ENCODE results near the gene DUT. TPM values are rescaled to one million over a fixed set of nuclear protein-coding genes. Genes with fewer than 3 reads are reported as not detected.

Gene DUT
- total and polyA plus RNA-seq, 2 of the 8 experiments (the other 6 are each of a cell fraction or from before 2014, with no cell fraction given): 71.5 to 246 TPM

DNA sequence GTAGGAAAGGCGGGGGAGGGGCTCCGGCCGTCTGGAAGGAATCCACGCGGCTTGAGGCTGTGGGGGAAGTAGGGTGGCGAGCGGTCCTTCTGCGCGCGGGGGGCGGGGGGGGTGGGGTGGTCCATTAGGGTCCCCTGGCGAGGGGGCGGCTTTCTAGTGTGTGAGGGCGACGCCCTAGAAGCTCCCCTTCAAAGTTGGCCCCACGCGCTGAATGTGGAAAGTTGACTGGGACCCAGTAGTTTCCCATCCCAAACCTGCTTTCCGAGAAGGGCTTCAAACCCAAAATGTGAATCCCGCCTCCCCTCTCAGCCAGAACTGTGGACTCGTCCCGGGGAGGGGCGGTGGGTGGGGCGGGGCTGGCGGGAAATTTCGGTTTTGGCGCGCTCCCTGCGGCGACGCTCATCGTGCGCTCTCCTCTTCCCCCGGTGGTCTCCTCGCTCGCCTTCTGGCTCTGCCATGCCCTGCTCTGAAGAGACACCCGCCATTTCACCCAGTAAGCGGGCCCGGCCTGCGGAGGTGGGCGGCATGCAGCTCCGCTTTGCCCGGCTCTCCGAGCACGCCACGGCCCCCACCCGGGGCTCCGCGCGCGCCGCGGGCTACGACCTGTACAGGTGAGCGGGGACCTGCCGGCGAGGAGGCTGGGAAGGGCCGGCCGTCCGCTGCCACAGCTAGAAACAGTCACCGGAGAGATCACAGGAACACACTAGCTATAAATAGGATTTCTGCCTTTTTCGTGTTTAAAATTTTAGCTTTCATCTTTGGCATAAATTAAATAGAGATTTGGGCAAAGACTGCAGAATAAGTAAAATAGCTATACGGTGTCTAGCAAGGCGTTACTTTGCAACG lies 790 bp downstream of the DUT start:
- peaks cover 0 to 67% of the 10 kb centered on the region in 2 experiments for H3K79me2 ChIP-seq (ENCODE audit: control insufficient read depth in 1 of 2, insufficient read depth in 2 of 2, low read length in 2 of 2)
- POLR2A ChIA-PET (ENCODE audit: partially characterized antibody): interaction anchor here (0.6 to 3.0 kb wide), 10 partner anchors 8 to 479 kb away, joined by 3 to 15 read pairs (median 4); partner anchors contain the start of genes CEP152 and MYEF2
- peak; percentile 54 for TF ChIP-seq ASH2L (IDR thresholded peaks at IDR 0.05; ENCODE audit: low read length)
- 0 out of 2 replicates have a peak, but pooled peaks have one; percentile 12 for TF ChIP-seq SP1 (IDR thresholded peaks at IDR 0.05; ENCODE audit: low read depth, low read length)
- no peak for TF ChIP-seq CTBP2 (IDR thresholded peaks at IDR 0.05; ENCODE audit: borderline replicate concordance, insufficient read depth, insufficient read length, low read length)
- TF ChIP-seq RAD21 (IDR thresholded peaks at IDR 0.05 in 1 of 2, conservative IDR thresholded peaks at IDR 0.05 in 1 of 2; ENCODE audit: low read depth in 2 of 2, low read length in 2 of 2): no peak
- no peak for TF ChIP-seq KDM5A (IDR thresholded peaks at IDR 0.05; ENCODE audit: low read length)
- no peak for TF ChIP-seq NANOG (IDR thresholded peaks at IDR 0.05; ENCODE audit: insufficient read depth, low read depth, low read length, poor library complexity, severe bottlenecking)
- no peak for TF ChIP-seq NRF1 (IDR thresholded peaks at IDR 0.05; ENCODE audit: low read depth, low read length)
- TF ChIP-seq JUN (IDR thresholded peaks at IDR 0.05; ENCODE audit: low read depth, low read length): no peak
- peak; percentile 81 for TF ChIP-seq TAF7 (optimal IDR thresholded peaks at IDR 0.05; ENCODE audit: borderline replicate concordance, low read depth, low read length)

More for the DNA sequence above, 790 bp downstream of the DUT start:
- Histone ChIP-seq H3K4me3 (ENCODE audit: extremely low read depth in 1 of 4, insufficient read depth in 2 of 4, low read depth in 3 of 4, low read length in 4 of 4) (peak overlapping the region; percentile 88 to 99 (median 91)), H3K4me1 (replicated peaks in 1 of 4; ENCODE audit: control insufficient read depth in 3 of 4, insufficient read depth in 4 of 4, low read length in 3 of 4) (peaks cover 3 to 9% (median 4%) of the 10 kb centered on the region in 4 experiments; a peak in 5 of 7 replicates), H4K20me1 (replicated peaks in 1 of 2; ENCODE audit: control insufficient read depth in 1 of 2, insufficient read depth in 2 of 2, low read length in 2 of 2) (peaks cover 3 to 4% of the 10 kb centered on the region in 2 experiments), H3K36me3 (ENCODE audit: control insufficient read depth in 2 of 4, insufficient read depth in 4 of 4, low read length in 3 of 4) (peaks cover 0 to 29% (median 16%) of the 10 kb centered on the region in 4 experiments; a peak in 6 of 8 replicates), H3K27me3 (replicated peaks in 1 of 4; ENCODE audit: control insufficient read depth in 3 of 4, extremely low read depth in 1 of 4, insufficient read depth in 3 of 4, low read length in 3 of 4) (no peaks in the 10 kb centered on the region), H3K4me2 (ENCODE audit: insufficient read depth in 1 of 2, low read depth in 2 of 2, low read length in 2 of 2) (peak overlapping the region; percentile 61 to 81), H3K23ac (ENCODE audit: insufficient read length) (no peak overlapping the region), H3K18ac (ENCODE audit: extremely low read depth, low read length) (peak overlapping the region; percentile 43; the same call in 1 of the 2 replicates), H2BK12ac (ENCODE audit: low read depth, low read length) (peak overlapping the region; percentile 85), H2BK20ac (ENCODE audit: low read length) (no peak overlapping the region), H3K14ac (ENCODE audit: insufficient read length) (no peak overlapping the region), H4K8ac (ENCODE audit: extremely low read depth, insufficient read depth, low read length) (peak overlapping the region; percentile 96), H4K5ac (ENCODE audit: insufficient read length, low read depth, low read length) (peak overlapping the region; percentile 96), H2AFZ (ENCODE audit: low read length) (no peak overlapping the region; the same call in 1 of the 2 replicates), H3K56ac (replicated peaks; ENCODE audit: insufficient read length, low read depth, low read length) (peak overlapping the region; percentile 78), H3K4ac (replicated peaks; ENCODE audit: insufficient read length, low read depth, low read length) (peak overlapping the region; percentile 15), H3K9ac (replicated peaks in 1 of 4; ENCODE audit: extremely low read depth in 1 of 4, low read depth in 3 of 4, low read length in 3 of 4) (peak overlapping the region; percentile 82 to 100 (median 92)), H2BK15ac (ENCODE audit: low read length) (no peak overlapping the region), H2AK5ac (ENCODE audit: low read depth, low read length) (no peak overlapping the region), H3K23me2 (ENCODE audit: low read depth, low read length) (peaks cover 2% of the 10 kb centered on the region; the same call in 1 of the 2 replicates), H2BK120ac (replicated peaks; ENCODE audit: low read depth, low read length) (peak overlapping the region; percentile 91), H3K27ac (ENCODE audit: low read depth, low read length) (peak overlapping the region; percentile 97), H3K79me1 (ENCODE audit: low read depth, low read length) (no peaks in the 10 kb centered on the region; the same call in 1 of the 2 replicates), H2BK5ac (ENCODE audit: low read depth, low read length) (peak overlapping the region; percentile 80), H4K91ac (replicated peaks; ENCODE audit: insufficient read length, low read length) (peak overlapping the region; percentile 81), H3K9me3 (ENCODE audit: insufficient read depth in 2 of 2, low read depth in 1 of 2, low read length in 1 of 2) (no peaks in the 10 kb centered on the region)
- peak; percentile 17 to 83 for DNase-seq (ENCODE audit: low read depth in 1 of 2, low spot score in 2 of 2)
- CTCF ChIA-PET (ENCODE audit: partially characterized antibody): interaction anchor here (0.6 to 6.6 kb wide), 7 partner anchors 20 to 219 kb away, joined by 3 to 59 read pairs (median 4); no protein-coding TSS in a partner anchor
- 1% methylated on average over 38 of the region's 64 CpGs; no CpG with 5 or more reads in 1 of the 2 experiments for WGBS, 2 experiments (ENCODE audit: extremely low coverage in 1 of 2, insufficient coverage in 1 of 2, insufficient read length in 1 of 2, insufficient replicate concordance in 2 of 2, low coverage in 1 of 2, low lambda C conversion rate in 2 of 2, missing lambda C conversion rate in 1 of 2)
- no peak for FAIRE-seq

Measured in H1 (cell line).